PC-9 (cell line): ENCODE measurements around the gene CTSE. TPM values are rescaled to one million over a fixed set of nuclear protein-coding genes. Genes with fewer than 3 reads are reported as not detected.

Experiments used
- BruUV-seq: library from RNA; stranded (reverse); fragments of 400-500 nt; replicated peaks from 2 replicates; lab custom pipeline; 2021; lab: Mats Ljungman, UMichigan
- CTCF ChIA-PET: fragments of 300-600 bp; sonication (Branson Sonifier 250); formaldehyde crosslinking; loops from one replicate; lab custom pipeline; 2022; ENCODE audit warnings: antibody characterized with exemption; lab: Charles Lee
- POLR2A ChIA-PET: fragments of 300-600 bp; sonication (Branson Sonifier 250); formaldehyde crosslinking; loops from one replicate; lab custom pipeline; 2022; ENCODE audit warnings: antibody characterized with exemption; ENCODE audit not compliant: unreplicated experiment; lab: Charles Lee
- DNase-seq, 2 experiments: peaks; one replicate each; pipeline versions ENCODE4 v3.0.0 to v3.0.0-alpha.2; 2015 to 2022; ENCODE audit warnings: mixed read lengths in 1 of 2
- H2AFZ ChIP-seq: fragments of 200-600 bp; sonication (generic); 2 replicates; pipeline ENCODE4 v1.8.1; 2017; ENCODE audit warnings: antibody characterized with exemption
- H3F3A ChIP-seq: fragments of 200-600 bp; sonication (generic); 2 replicates; pipeline ENCODE4 v1.8.1; 2017; ENCODE audit warnings: antibody characterized with exemption, mild to moderate bottlenecking, low read depth; ENCODE audit not compliant: insufficient read depth
- H3K27ac ChIP-seq: fragments of 200-600 bp; sonication (generic); 2 replicates; pipeline ENCODE4 v1.6.1; 2016; ENCODE audit warnings: mixed run types
- H3K27me3 ChIP-seq: fragments of 200-600 bp; sonication (generic); 2 replicates; pipeline ENCODE4 v1.6.1; 2016; ENCODE audit warnings: low read depth, mixed run types; ENCODE audit not compliant: insufficient read depth
- H3K36me3 ChIP-seq: fragments of 200-600 bp; sonication (generic); 2 replicates; pipeline ENCODE4 v1.6.1; 2016; ENCODE audit warnings: low read depth, mixed run types
- H3K4me1 ChIP-seq: fragments of 200-600 bp; sonication (generic); replicated peaks from 2 replicates; pipeline ENCODE4 v1.6.1; 2016; ENCODE audit warnings: mixed run types; ENCODE audit not compliant: insufficient read depth
- H3K4me2 ChIP-seq: fragments of 200-600 bp; sonication (generic); 2 replicates; pipeline ENCODE4 v1.6.1; 2017; ENCODE audit warnings: mixed run types
- H3K4me3 ChIP-seq: fragments of 200-600 bp; sonication (generic); 2 replicates; pipeline ENCODE4 v1.6.1; 2016; ENCODE audit warnings: mixed run types
- H3K79me2 ChIP-seq: fragments of 200-600 bp; sonication (generic); 2 replicates; pipeline ENCODE4 v1.6.1; 2017; ENCODE audit warnings: low read depth, mixed run types
- H3K9me2 ChIP-seq: fragments of 200-600 bp; sonication (generic); 2 replicates; pipeline ENCODE4 v1.8.1; 2017; ENCODE audit warnings: mild to moderate bottlenecking; ENCODE audit not compliant: insufficient read depth
- H3K9me3 ChIP-seq: fragments of 200-600 bp; sonication (generic); 2 replicates; pipeline ENCODE4 v1.8.1; 2016; ENCODE audit warnings: low read depth; ENCODE audit not compliant: insufficient read depth
- H4K20me1 ChIP-seq: fragments of 200-600 bp; sonication (generic); 2 replicates; pipeline ENCODE4 v1.8.1; 2017; ENCODE audit not compliant: insufficient read depth
- EZH2 ChIP-seq: fragments of 200-600 bp; sonication (generic); IDR thresholded peaks from 2 replicates; pipeline ENCODE4 v1.8.0; 2017; ENCODE audit warnings: antibody characterized with exemption, low read depth
- intact Hi-C: fragments of 100-400 bp; cut with micrococcal nuclease; formaldehyde crosslinking; loops from one replicate; pipeline ENCODE4 v1.10.0; 2022; ENCODE audit not compliant: unreplicated experiment
- total RNA-seq: library from RNA; stranded (reverse); gene quantifications from 2 replicates; pipeline ENCODE4 v1.2.3, GENCODE V29; 2021
- TF ChIP-seq, protein P1 (sequence below): fragments of 200-600 bp; sonication (generic); conservative IDR thresholded peaks from 2 replicates; pipeline ENCODE4 v1.6.1; 2017; ENCODE audit warnings: mixed run types, antibody characterized with exemption, mild to moderate bottlenecking, moderate library complexity

Gene CTSE
- total RNA-seq, 1 experiment from 2014 or later: 1.2 TPM

- ChIA-PET CTCF (no interaction called here), POLR2A (no interaction called here)
- Histone ChIP-seq H3K9me2 (no peaks in the 10 kb centered on the region; the same call in 1 of the 2 replicates), H3K9me3 (peaks cover 3% of the 10 kb centered on the region; the same call in 1 of the 2 replicates), H3F3A (peaks cover 49% of the 10 kb centered on the region), H3K4me1 (peaks cover 50% of the 10 kb centered on the region), H3K4me3 (no peak overlapping the region), H3K27ac (no peak overlapping the region), H3K4me2 (no peak overlapping the region), H4K20me1 (no peaks in the 10 kb centered on the region), H3K36me3 (no peaks in the 10 kb centered on the region), H3K27me3 (no peaks in the 10 kb centered on the region), H2AFZ (no peak overlapping the region), H3K79me2 (no peaks in the 10 kb centered on the region)
- TF ChIP-seq EZH2: no peak
- TF ChIP-seq, protein P1, sequence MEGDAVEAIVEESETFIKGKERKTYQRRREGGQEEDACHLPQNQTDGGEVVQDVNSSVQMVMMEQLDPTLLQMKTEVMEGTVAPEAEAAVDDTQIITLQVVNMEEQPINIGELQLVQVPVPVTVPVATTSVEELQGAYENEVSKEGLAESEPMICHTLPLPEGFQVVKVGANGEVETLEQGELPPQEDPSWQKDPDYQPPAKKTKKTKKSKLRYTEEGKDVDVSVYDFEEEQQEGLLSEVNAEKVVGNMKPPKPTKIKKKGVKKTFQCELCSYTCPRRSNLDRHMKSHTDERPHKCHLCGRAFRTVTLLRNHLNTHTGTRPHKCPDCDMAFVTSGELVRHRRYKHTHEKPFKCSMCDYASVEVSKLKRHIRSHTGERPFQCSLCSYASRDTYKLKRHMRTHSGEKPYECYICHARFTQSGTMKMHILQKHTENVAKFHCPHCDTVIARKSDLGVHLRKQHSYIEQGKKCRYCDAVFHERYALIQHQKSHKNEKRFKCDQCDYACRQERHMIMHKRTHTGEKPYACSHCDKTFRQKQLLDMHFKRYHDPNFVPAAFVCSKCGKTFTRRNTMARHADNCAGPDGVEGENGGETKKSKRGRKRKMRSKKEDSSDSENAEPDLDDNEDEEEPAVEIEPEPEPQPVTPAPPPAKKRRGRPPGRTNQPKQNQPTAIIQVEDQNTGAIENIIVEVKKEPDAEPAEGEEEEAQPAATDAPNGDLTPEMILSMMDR: no peak
- BruUV-seq: no TSS peak
- DNase-seq: no peak
- intact Hi-C loops: no loop called here
Measured at GRCh38 chr1:205974712-205975111, 49.0 kb downstream of the CTSE start.

DNA sequence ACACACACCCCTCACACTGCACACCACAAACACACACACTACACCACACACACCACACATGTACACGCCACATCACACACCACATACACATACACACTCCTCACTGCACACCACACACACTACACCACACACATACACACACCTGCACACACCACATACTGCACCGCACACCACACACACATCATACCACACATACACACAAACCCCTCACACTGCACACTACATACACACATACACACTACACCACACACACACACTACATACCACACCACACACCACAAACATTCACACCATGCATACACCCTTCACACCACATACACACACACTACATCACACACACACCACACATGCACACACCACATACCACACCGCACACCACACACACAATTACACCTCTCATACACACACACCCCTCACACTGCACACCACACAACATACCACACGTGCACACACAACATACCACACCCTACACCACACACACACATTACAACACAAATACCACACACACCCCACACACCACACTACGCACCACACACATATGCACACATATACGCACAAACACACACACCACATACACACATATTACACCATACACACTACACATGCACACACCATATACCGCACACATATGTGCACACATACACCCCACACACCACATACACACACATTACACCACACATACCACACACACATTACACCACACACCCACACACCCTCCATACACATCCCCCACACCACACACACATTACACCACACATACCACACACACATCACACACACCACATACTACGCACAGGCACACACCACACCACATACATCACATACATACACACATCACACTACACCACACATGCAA lies 50.1 kb downstream of the CTSE start:
- ChIA-PET POLR2A (no interaction called here), CTCF (no interaction called here)
- Histone ChIP-seq H3K4me3 (no peak overlapping the region), H3K9me3 (peaks cover 3% of the 10 kb centered on the region; the same call in 1 of the 2 replicates), H3K27me3 (no peaks in the 10 kb centered on the region), H4K20me1 (no peaks in the 10 kb centered on the region), H3K79me2 (no peaks in the 10 kb centered on the region), H3F3A (peaks cover 50% of the 10 kb centered on the region), H2AFZ (no peak overlapping the region), H3K4me2 (no peak overlapping the region), H3K9me2 (no peaks in the 10 kb centered on the region; the same call in 1 of the 2 replicates), H3K27ac (no peak overlapping the region), H3K4me1 (peaks cover 58% of the 10 kb centered on the region), H3K36me3 (no peaks in the 10 kb centered on the region)
- BruUV-seq: no TSS peak
- no peak for DNase-seq
- intact Hi-C loops: no loop called here
- TF ChIP-seq, protein P1: no peak
- TF ChIP-seq EZH2: no peak

GRCh38 chr1:205972491-205973168 lies 51.1 kb downstream of the CTSE start:
- intact Hi-C loops: no loop called here
- no peaks in the 10 kb centered on the region for H3K27me3 ChIP-seq
- CTCF ChIA-PET: interaction anchor here (0.6 to 1.3 kb wide), 2 partner anchors 14 to 54 kb away, joined by 3 to 5 read pairs; no protein-coding TSS in a partner anchor
- TF ChIP-seq, protein P1: no peak
- TF ChIP-seq EZH2: no peak
- no peaks in the 10 kb centered on the region for H4K20me1 ChIP-seq
- no peak overlapping the region for H3K4me3 ChIP-seq
- H3K4me2 ChIP-seq: no peak overlapping the region
- no peak overlapping the region for H3K27ac ChIP-seq
- no TSS peak for BruUV-seq
- no peak for DNase-seq
- no peak overlapping the region for H2AFZ ChIP-seq
- no peaks in the 10 kb centered on the region for H3K36me3 ChIP-seq
- H3K9me3 ChIP-seq: peaks cover 3% of the 10 kb centered on the region; the same call in 1 of the 2 replicates
- H3K4me1 ChIP-seq: peaks cover 68% of the 10 kb centered on the region
- H3K9me2 ChIP-seq: no peaks in the 10 kb centered on the region; the same call in 1 of the 2 replicates
- peaks cover 56% of the 10 kb centered on the region for H3F3A ChIP-seq
- POLR2A ChIA-PET: no interaction called here
- H3K79me2 ChIP-seq: no peaks in the 10 kb centered on the region
